Measurements from ENCODE around the gene CBL. TPM values are rescaled to one million over a fixed set of nuclear protein-coding genes. Genes with fewer than 3 reads are reported as not detected.

The CBL gene
- total RNA-seq, 1 experiment from 2014 or later: 45.6 TPM

DNA sequence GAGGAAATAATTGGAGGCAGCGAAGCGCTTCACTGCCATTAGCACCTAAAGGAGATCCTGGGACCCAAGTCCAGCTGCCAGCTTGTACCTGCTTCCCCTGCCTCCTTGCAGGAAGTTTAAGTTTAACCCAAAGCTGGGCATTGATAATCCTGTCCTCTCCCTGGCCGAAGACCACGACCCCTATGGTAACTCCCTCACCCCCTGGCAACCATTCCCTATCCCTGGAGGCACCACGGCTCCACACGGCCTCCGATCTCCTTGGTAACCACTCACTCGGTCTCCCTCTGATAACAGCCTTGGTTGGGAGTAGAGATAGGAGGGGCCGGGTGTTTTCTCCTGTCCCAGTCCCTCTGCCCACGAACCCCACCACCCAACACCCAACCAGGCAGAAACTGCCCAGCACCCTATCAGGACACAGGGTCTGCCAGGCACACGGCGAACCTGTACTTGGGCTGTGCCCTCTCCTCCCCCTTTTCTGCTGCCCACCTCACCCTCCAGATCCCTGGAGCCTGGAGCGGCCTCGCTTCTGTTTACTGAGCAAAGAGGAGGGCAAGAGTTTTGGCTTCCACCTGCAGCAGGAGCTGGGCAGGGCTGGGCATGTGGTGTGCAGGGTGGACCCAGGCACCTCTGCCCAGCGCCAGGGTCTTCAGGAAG lies 20.0 kb upstream of the CBL start:
- ChIA-PET POLR2A (no interaction called here), CTCF (interaction anchor here (1.2 to 2.0 kb wide), 3 partner anchors 17 to 36 kb away, joined by 4 to 8 read pairs (median 5); partner anchors contain the start of genes CBL and NLRX1)
- no peak for DNase-seq (ENCODE audit: low spot score)
- Mint-ChIP-seq H3K4me3 (no peak overlapping the region), H3K27ac (no peak overlapping the region), H3K27me3 (ENCODE audit: low read depth) (no peaks in the 10 kb centered on the region; the same call in 1 of the 2 replicates), H3K4me1 (no peaks in the 10 kb centered on the region), H3K9me3 (no peaks in the 10 kb centered on the region), H3K36me3 (no peaks in the 10 kb centered on the region)
- no peak for ATAC-seq
- TF ChIP-seq ZNF416 (CRISPR knock-in tag; IDR thresholded peaks at IDR 0.05) (no peak), ESRRA (CRISPR knock-in tag; IDR thresholded peaks at IDR 0.05; ENCODE audit: borderline replicate concordance) (no peak), ZNF671 (CRISPR knock-in tag; IDR thresholded peaks at IDR 0.05) (no peak), EMX1 (CRISPR knock-in tag; IDR thresholded peaks at IDR 0.05) (no peak), FOXP1 (CRISPR knock-in tag; IDR thresholded peaks at IDR 0.05; ENCODE audit: borderline replicate concordance) (no peak), HMGA2 (CRISPR knock-in tag; IDR thresholded peaks at IDR 0.05) (no peak), E2F1 (CRISPR knock-in tag; IDR thresholded peaks at IDR 0.05) (no peak), ZNF532 (CRISPR knock-in tag; IDR thresholded peaks at IDR 0.05; ENCODE audit: borderline replicate concordance) (no peak), TEAD4 (CRISPR knock-in tag; IDR thresholded peaks at IDR 0.05) (no peak)
- TF ChIP-seq, protein P1, sequence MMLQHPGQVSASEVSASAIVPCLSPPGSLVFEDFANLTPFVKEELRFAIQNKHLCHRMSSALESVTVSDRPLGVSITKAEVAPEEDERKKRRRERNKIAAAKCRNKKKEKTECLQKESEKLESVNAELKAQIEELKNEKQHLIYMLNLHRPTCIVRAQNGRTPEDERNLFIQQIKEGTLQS (CRISPR knock-in tag; conservative IDR thresholded peaks at IDR 0.05): no peak

DNA sequence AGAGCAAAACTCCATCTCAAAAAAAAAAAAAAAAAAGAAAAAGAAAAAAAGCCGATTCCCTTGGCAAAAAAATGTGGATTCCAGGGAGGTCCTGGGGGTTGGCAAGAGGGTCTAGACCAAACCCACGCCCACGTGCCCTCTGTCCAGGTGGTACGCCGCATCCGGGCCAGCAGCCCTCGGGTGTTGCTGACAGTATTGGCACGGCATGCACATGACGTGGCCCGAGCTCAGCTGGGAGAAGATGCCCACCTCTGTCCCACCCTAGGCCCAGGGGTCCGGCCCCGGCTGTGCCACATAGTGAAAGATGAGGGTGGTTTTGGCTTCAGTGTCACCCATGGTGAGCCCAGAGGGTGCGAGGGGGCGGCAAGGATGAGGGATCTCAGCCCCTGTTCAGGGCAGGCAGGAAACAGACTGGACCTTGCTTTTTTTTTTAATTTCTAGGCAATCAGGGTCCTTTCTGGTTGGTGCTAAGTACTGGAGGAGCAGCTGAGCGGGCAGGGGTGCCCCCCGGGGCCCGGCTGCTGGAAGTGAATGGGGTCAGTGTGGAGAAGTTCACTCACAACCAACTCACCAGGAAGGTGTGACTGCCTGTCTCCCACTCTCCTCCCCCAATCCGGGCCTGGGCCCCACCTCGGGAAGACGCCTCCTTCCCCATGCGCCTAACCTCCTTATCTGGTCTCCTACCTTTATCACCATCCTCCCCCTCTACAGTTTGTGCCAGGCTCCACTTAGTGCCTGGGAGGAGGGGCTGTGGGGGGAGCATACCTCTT lies 18.8 kb upstream of the CBL start:
- DNase-seq (ENCODE audit: low spot score) (no peak), ATAC-seq (no peak)
- ChIA-PET POLR2A (no interaction called here), CTCF (interaction anchor here (0.6 to 2.0 kb wide), 3 partner anchors 19 to 43 kb away, joined by 3 to 5 read pairs (median 4); partner anchors contain the start of genes CBL and NLRX1)
- no peaks in the 10 kb centered on the region; the same call in 1 of the 2 replicates for H3K27me3 Mint-ChIP-seq (ENCODE audit: low read depth)
- no peak overlapping the region for H3K27ac Mint-ChIP-seq
- no peak overlapping the region for H3K4me3 Mint-ChIP-seq
- no peaks in the 10 kb centered on the region for H3K9me3 Mint-ChIP-seq
- no peaks in the 10 kb centered on the region for H3K4me1 Mint-ChIP-seq
- H3K36me3 Mint-ChIP-seq: no peaks in the 10 kb centered on the region
- TF ChIP-seq ATF2 (CRISPR knock-in tag; IDR thresholded peaks at IDR 0.05; ENCODE audit: borderline replicate concordance, low read depth) (no peak), NFYB (CRISPR knock-in tag; conservative IDR thresholded peaks at IDR 0.05; ENCODE audit: low read depth) (no peak), ZBTB21 (CRISPR knock-in tag; IDR thresholded peaks at IDR 0.05; ENCODE audit: borderline replicate concordance) (no peak), ZNF263 (CRISPR knock-in tag; IDR thresholded peaks at IDR 0.05; ENCODE audit: low read depth) (no peak), NR1H2 (CRISPR knock-in tag; IDR thresholded peaks at IDR 0.05) (no peak), ZNF416 (CRISPR knock-in tag; IDR thresholded peaks at IDR 0.05) (no peak), ZNF512 (CRISPR knock-in tag; IDR thresholded peaks at IDR 0.05; ENCODE audit: borderline replicate concordance) (no peak), NR2C2 (CRISPR knock-in tag; IDR thresholded peaks at IDR 0.05) (no peak)
- TF ChIP-seq, protein P2, sequence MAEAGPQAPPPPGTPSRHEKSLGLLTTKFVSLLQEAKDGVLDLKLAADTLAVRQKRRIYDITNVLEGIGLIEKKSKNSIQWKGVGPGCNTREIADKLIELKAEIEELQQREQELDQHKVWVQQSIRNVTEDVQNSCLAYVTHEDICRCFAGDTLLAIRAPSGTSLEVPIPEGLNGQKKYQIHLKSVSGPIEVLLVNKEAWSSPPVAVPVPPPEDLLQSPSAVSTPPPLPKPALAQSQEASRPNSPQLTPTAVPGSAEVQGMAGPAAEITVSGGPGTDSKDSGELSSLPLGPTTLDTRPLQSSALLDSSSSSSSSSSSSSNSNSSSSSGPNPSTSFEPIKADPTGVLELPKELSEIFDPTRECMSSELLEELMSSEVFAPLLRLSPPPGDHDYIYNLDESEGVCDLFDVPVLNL (CRISPR knock-in tag; IDR thresholded peaks at IDR 0.05; ENCODE audit: borderline replicate concordance, low read depth): no peak
